Stimulated activated CD8-positive, alpha-beta memory T cell treated with anti-CD3 and anti-CD28 coated beads, Interleukin-12 subunit alpha, Interleukin-12 subunit beta, amount 100 ng/mL, for 1 hour (primary cell): Measurements from ENCODE around the gene UACA.

Source experiments
- DNase-seq: peaks from one replicate; pipeline ENCODE4 v3.0.0-alpha.2; 2020; ENCODE audit warnings: low read depth

Gene UACA

GRCh38 chr15:70712271-70712670 lies 51.1 kb downstream of the UACA start:
- no peak for DNase-seq

GRCh38 chr15:70710714-70711113 lies 52.6 kb downstream of the UACA start:
- DNase-seq, result no peak

DNA sequence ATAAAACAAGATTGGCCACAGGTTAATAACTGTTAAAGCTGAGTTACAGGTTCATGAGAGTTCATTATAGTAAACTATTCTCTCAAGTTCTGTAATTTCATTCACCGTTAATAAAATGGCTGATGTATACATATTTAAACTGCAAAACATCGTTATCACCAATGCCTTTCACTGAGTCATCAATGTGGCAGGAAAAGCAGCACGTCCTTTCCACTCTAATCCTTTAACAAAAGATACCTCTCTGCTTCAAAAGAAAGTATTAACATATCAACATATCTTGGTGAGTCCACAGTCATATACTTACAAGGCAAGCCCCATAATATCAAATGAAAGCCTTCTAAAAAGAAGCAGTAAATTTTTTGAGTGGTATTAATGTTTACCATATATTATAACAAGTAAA lies 54.5 kb downstream of the UACA start:
- no peak for DNase-seq

DNA sequence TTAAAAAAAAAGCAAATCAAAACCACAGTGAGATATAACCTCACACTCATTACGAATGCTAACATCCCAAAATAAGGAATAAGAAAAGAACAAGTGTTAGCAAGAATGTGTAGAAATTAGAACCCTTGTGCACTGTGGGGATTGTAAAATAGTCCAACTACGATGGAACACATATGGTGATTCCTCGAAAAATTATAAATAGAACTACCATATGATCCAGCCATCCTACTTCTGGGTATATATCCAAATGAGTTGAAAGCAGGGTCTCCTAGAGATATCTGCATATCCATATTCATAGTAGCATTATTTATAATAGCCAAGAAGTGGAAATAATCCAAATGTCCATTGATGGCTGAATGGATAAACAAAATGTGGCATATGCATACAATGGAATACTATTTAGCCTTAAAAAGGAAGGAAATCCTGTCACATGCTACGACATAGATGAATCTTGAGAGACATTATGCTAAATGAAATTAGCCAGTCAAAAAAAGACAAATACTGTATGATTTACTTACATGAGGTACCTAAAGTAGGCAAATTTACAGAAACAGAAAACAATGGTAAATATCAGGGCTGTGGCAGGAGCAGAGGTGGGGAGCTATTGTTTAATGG lies 55.6 kb downstream of the UACA start:
- no peak for DNase-seq

DNA sequence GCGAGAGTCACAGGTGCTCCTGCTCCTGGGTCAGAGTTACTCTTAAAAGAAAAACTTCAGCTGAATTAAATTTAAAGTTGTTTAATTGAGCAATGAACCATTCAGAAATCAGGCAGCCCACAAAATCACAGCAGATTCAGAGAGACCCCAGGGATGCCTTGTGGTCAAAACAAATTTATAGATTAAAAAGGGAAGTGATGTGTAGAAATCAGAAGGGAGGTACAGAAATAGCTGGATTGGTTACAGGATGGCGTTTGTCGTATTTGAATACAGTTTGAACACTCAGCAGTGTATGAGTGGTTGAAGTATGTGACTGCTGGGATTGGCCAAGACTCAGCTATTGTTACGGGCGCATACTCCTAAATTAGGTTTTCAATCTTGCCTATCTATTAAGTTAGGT lies 58.6 kb downstream of the UACA start:
- no peak for DNase-seq

DNA sequence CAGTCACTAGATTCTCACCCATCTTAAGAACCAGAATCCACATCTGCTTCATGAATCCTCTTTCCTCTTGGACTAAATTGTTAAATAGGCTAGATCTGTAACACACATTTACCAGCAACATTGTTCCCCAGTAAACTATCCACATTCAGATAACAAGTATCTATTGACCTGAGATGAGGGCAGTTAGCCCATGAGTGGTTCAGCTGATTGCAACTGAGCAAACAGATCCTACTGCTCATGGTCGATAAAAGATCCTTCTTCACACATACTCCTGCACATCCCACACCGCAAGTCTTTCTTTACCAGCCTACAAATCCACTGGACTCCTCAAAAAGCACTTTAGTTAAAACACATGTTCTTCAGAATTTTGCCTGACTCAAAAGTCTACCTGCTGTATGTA lies 59.2 kb downstream of the UACA start:
- DNase-seq, result no peak

- DNase-seq, result no peak
Measured at GRCh38 chr15:70703096-70703878, 60.1 kb downstream of the UACA start.

GRCh38 chr15:70702584-70702983 lies 60.8 kb downstream of the UACA start:
- no peak for DNase-seq

DNA sequence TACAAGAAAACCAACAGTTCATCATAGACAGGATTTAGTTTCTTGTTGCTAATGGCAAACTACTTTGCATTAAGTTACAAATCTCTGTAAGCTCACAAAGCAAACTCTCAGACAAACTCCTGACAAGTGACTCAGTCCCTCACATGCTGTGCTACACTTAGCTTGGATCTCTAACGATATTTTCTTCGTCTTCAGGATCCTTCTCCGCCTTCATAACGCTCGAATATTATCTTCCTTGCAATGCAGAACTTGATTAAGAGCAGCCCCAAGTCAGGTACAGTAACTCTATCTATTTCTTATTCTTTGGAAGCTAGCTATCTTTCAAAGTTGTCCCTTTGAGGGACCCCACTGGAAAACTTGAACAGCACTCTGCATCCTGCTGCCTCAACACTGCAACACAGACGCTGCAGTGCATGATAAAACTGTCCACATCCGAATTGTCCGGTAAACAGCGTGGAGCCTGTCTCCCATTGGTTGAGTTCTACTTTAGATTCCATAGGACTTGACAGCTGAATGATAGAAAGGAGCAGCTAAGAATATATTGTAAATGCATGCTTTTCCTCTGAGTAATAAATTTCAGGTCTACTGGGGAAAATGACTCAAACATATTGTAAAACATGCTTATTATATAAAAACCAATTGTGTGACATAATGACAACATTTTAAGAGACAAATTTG lies 61.3 kb downstream of the UACA start:
- DNase-seq, result no peak

- no peak for DNase-seq
Measured at GRCh38 chr15:70701171-70701570, 62.2 kb downstream of the UACA start.

DNA sequence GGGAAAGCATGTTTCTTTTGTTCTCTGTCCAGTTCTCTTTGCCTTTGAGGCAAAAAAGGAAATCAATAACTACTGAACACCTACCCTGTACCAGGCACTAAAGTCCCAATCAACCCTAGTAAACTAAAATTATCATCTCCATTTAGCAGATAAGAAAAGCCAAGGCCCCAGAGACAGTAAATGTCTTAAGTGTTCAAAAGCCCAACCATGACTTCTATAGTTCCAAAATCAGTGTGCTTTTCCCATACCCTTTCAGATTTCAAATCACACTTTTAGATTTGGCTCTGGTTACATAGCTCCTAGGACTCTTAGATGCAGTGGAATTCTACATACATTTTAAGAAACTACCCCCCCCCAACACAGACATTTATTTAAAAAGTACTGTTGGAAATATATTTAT lies 63.5 kb downstream of the UACA start:
- DNase-seq, result no peak

GRCh38 chr15:70698836-70699390 lies 64.4 kb downstream of the UACA start:
- no peak for DNase-seq

DNA sequence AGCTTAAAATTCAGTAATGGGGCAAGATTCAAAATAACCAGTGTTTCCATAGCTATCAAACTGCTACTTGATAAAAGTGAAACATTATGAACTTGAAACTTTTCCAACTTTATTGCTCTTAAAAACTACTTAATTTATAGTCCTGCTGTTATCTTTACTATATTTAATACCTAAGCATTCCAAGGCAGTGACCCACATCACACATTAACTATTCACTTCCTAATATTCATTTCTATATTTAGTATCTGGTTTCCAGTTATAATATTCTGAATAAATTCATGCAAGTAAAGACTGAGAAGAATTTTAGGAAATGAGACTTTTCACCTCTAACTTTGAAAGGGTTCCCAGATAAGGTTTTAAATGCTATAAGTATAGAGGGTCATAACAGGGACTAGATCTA lies 64.9 kb downstream of the UACA start:
- no peak for DNase-seq

DNA sequence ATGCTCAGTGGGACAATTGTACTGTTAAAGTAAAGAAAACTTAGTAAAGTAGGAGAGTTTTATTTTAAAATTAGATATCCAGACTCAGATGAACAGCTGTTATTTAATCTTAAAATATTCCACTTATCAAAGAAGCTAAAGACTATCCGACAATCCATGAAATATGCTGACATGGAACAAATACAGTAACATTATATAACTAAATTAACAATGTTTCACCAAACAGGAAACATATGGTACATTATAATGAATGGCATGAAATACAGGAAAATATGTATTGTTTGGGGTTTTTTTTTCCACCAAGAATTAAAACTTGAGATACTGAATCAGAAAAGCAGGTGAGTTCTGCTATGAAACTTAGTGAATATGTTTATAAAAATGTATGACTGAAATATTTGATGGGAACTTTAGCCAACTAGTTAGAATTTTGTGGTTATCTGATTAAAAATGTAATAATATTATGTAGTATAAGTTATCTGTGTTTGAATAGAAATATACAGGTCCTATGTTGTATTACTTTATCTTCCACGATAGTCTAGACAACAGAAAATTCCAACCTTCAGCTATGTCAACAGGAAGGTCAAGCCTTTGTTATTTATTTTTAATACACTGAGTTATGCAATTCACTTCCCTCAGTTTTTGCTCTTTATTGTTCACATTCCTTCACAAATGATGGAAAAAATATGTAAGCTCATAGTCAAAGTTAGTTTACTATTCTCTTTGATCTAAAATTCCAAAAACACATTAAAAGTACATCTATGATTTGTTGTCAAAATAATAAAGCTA lies 72.7 kb downstream of the UACA start:
- DNase-seq, result no peak

- no peak for DNase-seq
Measured at GRCh38 chr15:70690021-70690420, 73.3 kb downstream of the UACA start.

- no peak for DNase-seq
Measured at GRCh38 chr15:70687482-70687881, 75.9 kb downstream of the UACA start.

- DNase-seq, result no peak
Measured at GRCh38 chr15:70680817-70681216, 82.5 kb downstream of the UACA start.

GRCh38 chr15:70679919-70680231 lies 83.5 kb downstream of the UACA start:
- DNase-seq, result no peak

- DNase-seq, result no peak
Measured at GRCh38 chr15:70672081-70672480, 91.3 kb downstream of the UACA start.

- no peak for DNase-seq
Measured at GRCh38 chr15:70670680-70671079, 92.7 kb downstream of the UACA start.

DNA sequence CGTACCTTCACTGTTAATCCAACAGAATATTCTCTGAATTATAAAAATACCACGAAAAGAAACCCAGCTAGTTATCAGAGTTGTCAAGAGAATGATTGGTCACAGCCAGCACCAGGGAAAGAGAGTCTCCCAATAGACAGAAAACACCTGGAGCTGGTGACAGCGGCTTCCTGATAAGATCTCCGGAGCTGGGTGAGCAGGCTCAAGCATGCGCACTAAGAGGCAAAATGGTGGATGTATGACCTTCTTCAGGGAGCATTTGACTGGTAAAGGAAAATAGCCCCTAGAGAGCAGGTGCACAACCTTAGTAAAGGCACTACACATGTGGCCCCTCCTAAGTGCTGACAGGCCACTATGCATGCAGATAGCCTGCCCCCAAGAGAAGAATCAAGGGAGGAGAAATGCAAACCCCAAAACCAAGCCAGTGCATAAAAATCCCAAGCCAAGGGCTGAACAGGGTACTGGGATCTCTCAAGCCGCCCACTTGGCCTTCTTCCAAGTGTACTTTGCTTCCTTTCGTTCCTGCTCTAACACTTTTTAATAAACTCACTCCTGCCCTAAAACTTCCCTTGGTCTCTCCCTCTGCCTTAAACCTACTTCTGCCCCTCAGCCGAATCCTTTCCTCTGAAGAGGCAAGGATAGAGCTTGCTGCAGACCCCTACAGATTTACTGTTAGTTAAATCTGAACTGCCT lies 93.2 kb downstream of the UACA start:
- no peak for DNase-seq
